ENCODE measurements around the gene FBXL15.

DNA sequence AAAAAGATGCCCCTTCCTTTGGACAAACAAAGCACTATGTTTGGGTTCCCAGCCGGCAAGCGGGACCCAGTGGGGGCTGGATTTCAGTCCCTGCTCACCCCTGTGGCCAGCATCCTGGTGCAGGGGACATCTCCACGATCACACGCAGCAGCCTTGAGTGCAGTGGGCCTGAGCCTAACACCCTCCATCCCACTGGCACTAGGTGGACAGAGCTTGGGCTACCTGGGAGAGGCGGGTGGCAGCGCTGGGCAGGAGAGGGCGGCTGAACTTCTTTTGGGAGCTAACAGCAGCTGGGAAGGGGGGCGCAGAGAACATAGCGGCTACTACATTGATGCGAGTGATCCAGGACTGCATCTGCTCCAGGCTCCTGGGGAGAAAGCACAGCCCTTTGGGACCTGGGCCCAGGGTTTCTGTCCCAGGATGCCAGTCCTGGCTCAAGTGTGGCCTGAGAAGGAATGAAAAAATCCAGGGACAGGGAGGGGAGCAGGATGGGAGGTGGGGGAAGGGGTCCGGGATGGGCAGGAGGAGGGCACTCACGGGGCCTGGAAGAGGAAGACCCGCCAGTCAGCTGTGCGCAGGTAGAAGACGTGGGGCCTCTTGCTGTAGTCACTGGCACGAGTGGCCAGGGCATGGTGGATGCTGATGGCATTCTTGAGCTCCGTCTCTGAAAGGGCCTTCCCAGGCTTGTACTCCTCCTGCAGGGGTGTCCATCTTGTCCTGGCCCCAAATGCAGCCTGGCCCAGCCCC is 16.1 kb upstream of the FBXL15 start:
- TF ChIP-seq CTBP1 (IDR thresholded peaks at IDR 0.05; ENCODE audit: borderline replicate concordance) (no peak), FOXA1 (IDR thresholded peaks at IDR 0.05) (no peak), HDGF (IDR thresholded peaks at IDR 0.05; ENCODE audit: borderline replicate concordance) (no peak), SP1 (IDR thresholded peaks at IDR 0.05) (no peak), BHLHE40 (IDR thresholded peaks at IDR 0.05; ENCODE audit: borderline replicate concordance) (no peak), ZNF384 (IDR thresholded peaks at IDR 0.05) (no peak), TARDBP (IDR thresholded peaks at IDR 0.05) (no peak), FOXK2 (IDR thresholded peaks at IDR 0.05) (no peak), ARNT (IDR thresholded peaks at IDR 0.05) (no peak), ELF4 (IDR thresholded peaks at IDR 0.05) (no peak), FOXM1 (IDR thresholded peaks at IDR 0.05; ENCODE audit: borderline replicate concordance) (no peak)
- TF ChIP-seq, protein P1, sequence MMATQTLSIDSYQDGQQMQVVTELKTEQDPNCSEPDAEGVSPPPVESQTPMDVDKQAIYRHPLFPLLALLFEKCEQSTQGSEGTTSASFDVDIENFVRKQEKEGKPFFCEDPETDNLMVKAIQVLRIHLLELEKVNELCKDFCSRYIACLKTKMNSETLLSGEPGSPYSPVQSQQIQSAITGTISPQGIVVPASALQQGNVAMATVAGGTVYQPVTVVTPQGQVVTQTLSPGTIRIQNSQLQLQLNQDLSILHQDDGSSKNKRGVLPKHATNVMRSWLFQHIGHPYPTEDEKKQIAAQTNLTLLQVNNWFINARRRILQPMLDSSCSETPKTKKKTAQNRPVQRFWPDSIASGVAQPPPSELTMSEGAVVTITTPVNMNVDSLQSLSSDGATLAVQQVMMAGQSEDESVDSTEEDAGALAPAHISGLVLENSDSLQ (IDR thresholded peaks at IDR 0.05) = no peak
